ENCODE data around the gene WWP2.
"Not testable (repeated sequence)": the region's sequence is repeated elsewhere in the genome, so short reads cannot be mapped to it uniquely, and the experiment has no call there.

Gene WWP2

DNA sequence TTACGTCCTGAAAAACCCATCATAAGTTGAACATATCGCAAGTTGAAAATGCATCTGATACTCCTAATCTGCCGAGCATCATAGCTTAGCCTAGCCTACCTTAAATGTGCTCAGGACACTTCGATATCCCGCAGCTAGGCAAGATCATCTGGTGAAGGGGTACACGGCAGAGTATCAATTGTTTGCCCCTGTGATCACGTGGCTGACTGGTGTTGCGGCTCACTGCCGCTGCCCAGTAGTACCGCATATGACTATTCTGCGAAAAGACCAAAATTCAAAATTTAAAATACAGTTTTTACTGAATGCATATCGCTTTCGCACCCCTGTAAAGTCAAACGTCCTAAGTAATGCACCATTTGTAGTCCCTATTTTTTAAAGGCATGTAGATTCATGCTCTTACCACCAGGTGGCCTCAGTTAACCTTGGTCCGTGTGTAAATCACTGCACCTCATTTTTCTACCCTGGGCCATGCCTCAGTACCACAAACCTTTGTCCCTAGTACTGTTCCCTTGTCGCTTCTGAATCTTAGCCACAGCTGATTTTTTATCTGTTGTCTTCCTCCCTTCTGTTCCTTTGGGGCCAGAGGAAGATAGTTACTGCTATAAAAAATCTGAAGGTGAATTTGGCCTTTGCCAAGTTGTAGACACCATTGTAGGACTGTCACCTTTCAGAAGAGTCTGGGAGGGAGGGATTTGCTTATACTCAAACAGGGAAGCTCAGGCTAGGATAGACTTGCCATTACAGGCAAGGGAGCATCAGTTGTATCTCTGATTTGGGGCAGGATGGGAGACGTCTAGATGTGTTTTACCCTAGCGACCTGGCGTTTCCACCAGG lies 34.4 kb downstream of the WWP2 start:
- peak; percentile 77 for DNase-seq (ENCODE audit: low spot score)

DNA sequence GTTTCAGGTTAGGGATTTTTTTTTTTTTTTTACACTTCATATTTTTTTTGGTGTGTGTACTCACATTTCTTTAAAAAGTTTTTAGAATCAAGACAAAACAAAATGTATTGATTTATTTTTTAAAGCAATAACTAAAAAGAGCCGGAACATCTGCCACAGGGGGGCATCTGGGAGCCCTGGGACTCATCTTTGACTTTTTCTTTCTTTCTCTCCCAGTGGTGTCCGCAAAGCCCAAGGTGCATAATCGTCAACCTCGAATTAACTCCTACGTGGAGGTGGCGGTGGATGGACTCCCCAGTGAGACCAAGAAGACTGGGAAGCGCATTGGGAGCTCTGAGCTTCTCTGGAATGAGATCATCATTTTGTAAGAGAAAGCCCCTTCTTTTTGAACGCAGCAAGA lies 36.3 kb downstream of the WWP2 start:
- no peak for DNase-seq (ENCODE audit: low spot score)

DNA sequence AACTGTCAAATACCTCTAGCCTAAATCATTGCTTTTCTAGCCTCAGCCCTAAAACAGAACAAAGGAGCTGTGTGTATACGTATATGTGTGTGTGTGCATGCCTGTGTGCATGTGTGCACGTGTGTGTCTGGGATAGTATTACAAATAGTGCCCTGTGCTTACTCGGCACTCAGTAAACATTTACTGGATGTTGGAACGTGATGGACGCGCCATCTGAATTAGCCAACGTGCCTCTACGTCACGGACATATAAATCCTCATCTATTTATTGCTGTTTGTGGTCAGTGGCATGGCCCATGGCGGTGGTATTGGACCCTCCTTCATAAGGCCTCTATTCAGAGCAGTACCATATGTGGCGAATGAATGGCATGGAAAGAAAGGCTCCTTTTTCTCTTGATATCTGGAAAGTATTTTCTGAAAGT lies 37.5 kb downstream of the WWP2 start:
- DNase-seq (ENCODE audit: low spot score), result no peak

DNA sequence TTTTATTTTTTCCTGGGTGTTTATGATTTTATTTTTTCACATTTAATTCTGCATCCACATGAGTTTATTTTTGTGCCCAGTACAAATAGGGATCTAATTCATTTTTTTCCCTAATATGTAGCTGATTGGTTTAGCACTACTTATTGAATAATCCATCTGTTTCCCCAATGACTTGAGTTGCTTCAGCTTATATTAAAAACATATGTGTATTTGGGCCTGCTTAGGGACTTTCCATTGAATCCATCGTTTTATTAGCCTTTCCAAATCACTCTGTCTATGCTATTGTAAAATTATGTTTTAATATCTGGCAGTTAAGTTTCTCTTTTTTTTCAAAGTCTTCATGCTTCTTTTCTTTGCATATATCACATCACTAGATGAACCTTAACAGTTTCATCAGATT lies 42.2 kb downstream of the WWP2 start:
- no peak for DNase-seq (ENCODE audit: low spot score)

DNA sequence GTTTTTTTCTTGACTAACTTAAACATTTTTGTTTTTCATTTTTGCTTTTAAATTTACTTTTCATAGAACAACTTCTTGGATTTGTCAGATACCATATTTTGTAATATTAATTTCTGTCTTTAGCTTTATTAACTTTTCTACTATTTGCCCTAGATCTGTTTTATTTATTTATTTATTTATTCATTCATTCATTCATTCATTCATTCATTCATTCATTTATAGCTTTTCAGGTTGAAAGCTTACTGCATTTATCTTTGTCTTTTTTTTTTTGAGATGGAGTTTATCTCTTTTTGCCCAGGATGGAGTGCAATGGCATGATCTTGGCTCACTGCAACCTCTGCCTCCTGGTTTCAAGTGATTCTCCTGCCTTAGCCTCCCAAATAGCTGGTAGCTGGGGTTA lies 44.6 kb downstream of the WWP2 start:
- not testable (repeated sequence) for DNase-seq (ENCODE audit: low spot score)

DNA sequence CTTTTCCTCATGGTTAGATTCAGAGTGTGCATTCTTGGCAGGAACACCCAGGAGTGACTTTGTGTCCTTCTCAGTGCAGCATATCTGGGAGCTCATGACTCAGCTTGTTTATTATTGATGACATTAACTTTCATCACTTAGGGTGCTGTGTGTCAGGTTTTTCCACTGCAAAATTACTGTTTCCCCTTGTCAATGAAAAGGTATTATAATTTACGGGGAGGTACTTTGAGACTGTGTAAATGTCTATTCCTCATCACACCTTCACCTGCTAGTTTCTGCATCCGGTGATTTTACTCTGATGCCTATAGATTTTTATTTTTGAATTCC lies 50.5 kb downstream of the WWP2 start:
- DNase-seq (ENCODE audit: low spot score), result no peak

DNA sequence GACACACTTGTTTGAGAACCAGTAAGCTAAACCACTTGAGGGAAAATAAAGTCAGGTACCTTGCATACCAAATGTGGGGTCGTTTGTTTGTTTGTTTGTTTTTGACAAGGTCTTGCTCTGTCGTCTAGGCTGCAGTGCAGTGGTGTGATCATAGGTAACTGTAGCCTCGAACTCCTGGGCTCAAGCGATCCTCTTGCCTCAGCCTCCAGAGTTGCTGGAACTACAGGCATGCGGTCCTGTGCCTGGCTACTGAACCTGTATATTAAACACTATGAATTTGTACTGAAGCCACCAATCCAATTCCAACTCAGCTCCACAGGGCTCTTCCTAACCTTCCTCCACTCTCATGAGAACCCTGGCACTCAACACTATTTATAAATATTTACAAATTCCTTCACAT lies 51.9 kb downstream of the WWP2 start:
- no peak for DNase-seq (ENCODE audit: low spot score)

DNA sequence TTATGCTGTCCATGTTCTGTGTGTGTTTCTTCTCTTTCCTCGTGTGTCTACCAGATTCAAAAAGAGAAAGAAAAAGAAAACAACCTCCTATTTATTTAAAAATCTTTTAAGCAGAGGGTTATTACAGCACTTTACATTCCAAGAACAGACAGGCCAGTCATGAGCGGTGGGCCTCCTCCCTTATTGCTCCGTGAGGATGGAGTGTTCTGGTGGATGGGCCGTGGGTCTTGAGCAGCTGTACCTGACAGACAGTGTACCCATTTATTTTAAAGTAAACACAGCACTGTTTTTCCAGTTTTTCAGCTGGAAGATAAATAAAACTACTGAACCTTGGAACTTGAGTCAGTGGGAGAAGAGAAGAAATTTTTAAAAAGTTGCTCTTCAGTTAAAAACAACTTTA lies 52.4 kb downstream of the WWP2 start:
- no peak for DNase-seq (ENCODE audit: low spot score)

DNA sequence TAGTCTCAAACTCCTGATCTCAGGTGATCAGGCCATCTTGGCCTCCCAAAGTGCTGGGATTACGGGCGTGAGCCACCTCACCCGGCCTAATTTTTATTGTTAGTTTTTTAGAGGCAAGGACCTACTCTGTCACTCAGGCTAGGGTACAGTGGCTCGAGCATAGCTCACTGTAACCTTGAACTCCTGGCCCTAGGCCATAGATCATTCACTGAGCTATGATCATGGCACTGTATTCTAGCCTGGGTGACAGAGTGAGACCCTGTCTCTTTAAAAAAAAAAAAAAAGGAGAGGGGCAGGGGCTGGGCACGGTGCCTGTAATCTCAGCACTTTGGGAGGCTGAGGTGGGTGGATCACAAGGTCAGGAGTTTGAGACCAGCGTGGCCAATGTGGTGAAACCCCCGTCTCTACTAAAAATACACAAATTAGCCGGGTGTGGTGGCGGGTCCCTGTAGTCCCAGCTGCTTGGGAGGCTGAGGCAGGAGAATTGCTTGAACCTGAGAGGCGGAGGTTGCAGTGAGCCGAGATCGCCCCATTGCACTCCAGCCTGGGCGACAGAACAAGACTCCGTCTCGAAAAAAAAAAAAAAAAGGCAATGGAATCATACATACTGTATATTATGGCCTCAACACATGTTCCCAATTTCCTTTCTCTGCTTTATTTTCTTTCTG lies 53.2 kb downstream of the WWP2 start:
- not testable (repeated sequence) for DNase-seq (ENCODE audit: low spot score)

DNA sequence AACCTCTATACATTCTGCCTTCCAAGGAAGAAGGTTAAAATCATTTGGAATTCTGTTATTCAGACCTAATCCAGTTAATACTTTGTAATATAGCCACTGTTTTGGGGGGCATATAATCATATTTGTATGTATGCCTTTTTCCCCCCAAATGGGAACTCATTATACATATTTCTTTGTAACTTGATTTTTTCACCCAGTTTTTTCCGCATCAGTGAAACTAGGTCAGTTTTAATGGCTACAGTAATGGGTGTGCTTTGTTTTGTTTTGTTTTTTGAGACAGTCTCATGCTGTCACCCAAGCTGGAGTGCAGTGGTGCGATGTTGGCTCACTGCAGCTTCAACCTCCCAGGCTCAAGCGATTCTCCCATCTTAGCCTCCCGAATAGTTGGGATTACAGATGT lies 54.9 kb downstream of the WWP2 start:
- no peak for DNase-seq (ENCODE audit: low spot score)

DNA sequence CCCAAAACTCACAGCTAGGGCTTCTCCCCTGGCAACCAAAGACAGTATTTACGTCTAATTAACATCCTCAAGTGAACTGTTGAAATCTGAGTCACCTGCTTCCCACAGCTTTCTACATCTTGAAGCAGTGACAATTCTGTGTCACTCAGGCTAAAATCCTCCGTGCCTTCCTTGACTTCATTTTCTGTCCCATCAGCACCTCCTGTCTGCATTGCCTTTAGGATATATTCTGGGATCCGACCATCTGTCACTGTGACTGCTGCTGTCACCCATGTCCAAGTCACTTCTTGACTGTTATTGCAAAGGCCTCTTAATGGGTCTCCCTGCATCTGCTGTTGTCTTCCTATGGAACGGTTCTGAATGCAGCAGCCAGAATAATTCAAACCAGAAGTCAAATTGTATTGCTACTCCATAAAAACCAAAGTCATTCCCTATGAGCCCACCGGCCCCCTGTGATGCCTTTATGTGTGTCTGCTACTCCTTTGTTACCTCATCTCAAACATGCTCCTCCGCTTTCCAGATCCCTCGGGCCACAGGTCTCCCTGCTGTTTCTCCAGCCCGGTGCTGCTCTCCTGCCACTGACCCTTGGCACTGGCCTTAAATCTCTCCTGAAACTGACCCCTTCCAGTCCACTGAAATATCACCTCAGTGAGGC lies 56.9 kb downstream of the WWP2 start:
- no peak for DNase-seq (ENCODE audit: low spot score)

DNA sequence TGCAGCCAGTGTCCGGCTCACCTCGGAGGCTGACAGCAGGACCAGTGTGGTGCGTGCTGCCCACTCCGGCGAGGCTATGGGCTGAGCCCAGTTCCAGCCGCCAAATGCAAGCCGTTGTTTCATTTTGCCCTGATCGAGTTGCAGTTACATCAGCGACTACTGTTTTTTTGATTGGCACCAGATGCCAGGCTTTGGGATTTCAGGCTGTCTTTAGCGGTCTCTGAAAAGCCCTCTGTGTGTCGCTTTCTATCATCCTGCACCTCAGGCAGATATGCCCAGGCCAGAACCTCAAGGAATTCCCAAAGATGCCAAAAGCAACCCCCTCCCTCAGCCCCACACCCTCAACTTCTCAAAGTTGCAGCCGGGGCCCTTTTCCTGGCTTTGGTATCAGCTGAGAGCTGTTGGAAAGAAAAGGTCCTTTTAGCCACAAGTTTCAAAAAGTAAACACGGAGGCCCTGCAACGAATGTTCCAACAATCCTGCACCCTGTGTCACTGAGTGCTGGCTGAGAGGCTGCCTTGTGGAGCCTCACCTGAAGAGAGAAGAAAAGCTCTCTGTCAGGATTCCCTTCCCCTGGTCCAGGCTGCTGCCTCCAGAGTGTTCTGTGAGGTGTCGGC lies 58.9 kb downstream of the WWP2 start:
- DNase-seq (ENCODE audit: low spot score), result peak; percentile 62

DNA sequence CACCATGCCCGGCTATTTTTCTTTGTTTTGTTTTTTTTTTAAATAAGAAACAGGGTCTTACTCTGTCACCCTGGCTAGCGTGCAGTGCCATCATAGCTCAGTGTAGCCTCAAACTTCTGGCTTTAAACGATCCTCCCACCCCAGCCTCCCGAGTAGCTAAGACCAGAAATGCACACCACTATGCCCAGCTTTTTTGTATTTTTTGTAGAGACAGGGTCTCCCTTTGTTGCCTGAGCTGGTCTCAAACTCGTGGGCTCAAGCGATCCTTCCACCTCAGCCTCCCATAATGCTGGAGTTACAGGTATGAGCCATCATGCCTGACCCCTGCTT lies 59.7 kb downstream of the WWP2 start:
- DNase-seq (ENCODE audit: low spot score), result no peak

DNA sequence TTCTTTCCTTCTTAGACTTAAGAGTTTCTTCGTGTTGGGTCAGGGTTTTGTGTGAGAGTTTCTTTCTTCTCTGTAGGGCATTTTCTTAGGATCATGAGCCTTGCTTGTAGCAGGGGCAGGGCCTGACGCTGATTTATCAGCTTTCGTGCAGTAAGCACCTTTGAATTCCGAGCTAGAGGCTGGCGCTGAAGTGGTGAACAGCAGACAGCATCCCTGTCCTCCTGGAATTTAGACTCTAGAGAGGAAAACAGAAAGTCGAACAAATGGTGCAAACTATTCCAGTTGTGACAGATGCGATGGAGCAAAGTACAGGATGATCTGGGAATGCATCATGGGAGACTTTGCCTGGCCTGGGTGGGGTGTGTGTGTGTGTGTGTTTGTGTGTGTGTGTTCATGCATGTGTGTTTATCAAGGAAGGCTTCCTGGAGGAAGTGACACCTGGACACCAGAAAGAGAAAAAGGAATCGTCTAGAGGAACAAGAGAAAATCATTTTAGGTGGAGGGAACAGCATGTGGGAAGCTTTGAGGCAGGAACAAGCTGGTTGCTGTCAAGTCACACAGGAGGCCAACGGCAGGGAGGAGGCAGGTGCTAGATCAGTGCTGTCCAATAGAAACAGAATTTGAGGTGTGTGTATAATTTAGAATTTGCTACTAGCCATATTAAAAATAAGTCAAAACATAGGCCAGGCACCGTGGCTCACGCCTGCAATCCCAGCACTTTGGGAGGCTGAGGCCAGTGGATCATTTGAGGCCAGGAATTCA lies 60.2 kb downstream of the WWP2 start:
- no peak for DNase-seq (ENCODE audit: low spot score)

DNA sequence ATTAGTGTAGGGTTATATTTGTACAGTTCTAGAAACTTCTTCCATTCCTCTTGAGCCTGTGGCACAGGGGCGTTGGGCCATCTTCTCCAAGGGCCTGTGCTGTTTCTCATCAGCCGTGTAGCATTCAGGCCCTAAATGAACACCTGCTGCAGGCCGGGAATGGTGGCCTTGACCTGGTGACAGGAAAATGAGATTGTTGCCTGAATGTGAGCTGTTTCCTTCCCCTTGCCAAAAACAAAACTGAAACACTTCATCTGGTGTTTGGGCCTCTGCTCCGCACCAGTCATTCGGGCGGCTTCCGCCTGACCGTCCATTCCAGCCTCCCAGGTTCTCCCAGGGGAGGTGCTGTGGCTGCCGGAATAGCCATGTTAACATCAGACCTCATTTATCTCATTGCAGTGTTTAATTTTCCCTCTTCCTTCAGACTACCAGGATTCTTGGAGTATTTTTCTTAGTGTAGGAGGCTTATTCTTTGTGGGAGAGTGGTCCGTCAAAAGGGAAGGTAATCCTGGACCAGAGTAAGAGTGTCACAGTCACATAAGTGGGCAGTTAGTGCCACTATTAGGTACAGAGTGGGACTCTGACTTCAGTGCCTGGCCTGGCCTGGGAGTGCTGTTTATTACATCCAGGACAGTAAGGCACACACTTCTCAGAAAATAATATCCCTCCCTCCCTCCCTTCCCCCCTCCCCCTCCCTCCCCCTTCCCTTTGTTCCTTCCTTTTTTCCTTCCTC lies 61.9 kb downstream of the WWP2 start:
- no peak for DNase-seq (ENCODE audit: low spot score)

DNA sequence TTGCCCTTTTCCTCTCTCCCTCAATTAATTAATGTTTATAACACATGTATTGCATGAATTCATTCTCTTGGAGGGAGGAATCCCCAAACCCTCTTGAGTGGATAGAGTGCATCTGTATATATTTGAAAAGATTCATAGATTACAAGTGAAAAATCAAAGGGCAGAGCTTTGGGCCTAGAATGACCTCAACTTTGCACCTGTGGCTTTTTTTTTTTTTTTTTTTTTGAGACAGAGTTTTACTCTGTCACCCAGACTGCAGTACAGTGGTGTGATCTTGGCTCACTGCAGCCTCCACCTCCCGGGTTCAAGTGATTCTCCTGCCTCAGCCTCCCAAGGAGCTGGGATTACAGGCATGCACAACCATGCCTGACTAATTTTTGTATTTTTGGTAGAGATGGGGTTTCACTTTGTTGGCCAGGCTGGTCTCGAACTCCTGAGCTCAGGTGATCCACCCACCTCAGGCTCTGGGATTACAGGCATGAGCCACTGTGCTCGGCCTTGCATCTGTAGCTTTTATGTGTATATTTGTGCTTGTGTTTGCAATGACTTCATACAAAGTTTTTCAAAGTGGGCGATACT lies 62.5 kb downstream of the WWP2 start:
- not testable (repeated sequence) for DNase-seq (ENCODE audit: low spot score)

DNA sequence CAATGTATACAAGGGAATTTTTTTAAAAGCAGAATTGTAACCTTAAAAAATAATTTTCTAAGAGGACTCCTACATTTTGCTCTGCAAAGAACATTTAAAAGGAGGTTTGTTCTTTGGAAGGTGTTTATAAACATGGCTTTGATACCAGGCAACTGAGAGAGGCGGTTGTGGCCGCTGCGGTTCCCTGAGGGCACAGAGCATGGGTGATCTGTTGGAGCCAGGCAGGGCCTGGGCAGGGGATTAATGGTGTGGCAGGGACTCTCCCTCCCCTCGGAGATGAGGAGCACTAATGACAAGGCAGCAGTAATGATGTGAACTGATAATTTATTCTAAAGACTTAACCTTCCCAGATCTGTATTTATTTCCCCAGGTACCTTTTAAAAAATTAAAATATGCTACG lies 65.4 kb downstream of the WWP2 start:
- no peak for DNase-seq (ENCODE audit: low spot score)

DNA sequence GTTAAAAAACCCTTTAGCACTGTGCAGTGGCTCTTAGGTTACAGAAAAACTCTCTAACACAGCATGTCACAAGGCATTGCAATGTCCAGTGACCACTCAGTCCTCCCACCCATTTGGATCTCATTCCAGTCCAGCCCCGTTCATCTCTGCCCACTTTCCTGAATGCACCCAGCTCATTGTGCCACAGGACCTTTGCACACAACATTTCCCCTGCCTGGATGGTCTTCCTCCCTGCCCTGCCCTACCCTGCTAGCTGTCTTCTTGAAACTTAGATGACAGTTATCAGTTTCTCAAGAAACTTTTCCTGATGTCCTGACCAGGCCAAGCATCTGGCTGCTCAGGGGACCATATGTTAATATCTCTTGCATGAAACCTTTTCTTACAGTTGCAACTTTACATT lies 67.2 kb downstream of the WWP2 start:
- DNase-seq (ENCODE audit: low spot score), result no peak

DNA sequence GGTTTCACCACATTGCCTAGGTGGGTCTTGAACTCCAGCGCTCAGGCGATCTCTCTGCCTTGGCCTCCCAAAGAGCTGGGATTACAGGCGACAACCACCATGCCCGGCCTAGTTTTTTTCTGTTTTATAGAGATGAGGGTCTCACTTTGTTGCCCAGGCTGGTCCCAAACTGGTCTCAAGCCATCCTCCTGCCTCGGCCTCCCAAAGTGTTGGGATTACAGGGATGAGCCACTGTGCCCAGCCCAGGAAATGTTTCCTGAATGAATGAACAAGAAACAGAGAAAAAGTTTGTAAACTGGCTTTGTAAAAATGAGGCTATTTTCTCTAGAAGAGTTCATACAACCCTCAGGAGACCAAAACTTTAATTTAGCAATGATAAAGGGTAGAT lies 68.0 kb downstream of the WWP2 start:
- no peak for DNase-seq (ENCODE audit: low spot score)

DNA sequence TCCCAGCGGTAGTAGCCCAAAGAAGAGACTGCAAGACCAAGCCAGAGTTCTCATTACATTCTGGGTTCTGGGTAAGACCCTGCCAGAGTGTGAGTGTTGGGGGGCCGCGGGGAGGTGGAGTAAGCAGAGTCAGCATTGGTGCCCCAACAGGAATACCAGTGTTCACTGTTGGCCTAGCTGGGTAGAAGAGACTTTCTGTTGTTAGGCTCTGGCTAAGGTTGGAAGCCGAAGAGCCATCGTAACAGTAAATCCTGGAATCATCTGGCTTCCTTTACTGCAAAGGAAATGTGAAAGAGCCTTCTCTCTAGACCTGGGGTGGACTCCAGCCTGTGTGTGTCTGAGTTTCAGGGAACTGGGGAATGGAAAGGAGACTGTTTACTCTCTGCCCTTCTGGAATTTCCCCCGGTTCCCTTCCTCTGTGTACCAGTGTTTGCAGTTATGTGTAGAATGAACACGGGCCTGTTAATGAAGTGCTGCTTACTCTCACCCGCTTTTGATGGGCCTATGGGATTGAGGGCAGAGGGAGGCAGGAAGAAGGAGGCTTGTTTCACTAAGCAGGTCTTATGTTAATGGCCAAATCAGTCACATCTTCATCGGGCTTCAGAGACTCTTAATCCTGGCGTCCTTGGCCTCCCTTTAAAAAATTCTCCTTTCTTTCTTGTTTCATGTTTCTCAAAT lies 68.5 kb downstream of the WWP2 start:
- no peak for DNase-seq (ENCODE audit: low spot score)

Data from putamen (tissue), 1 donor.